NOMO-1 treated with DMSO at 0.1 percent for 48 hours (cell line): ENCODE measurements around the gene ATPAF1.

Experiments used
- DNase-seq: peaks from one replicate; lab custom pipeline; 2025; ENCODE audit not compliant: unreplicated experiment; lab: John Stamatoyannopoulos, UW

ATPAF1 gene

GRCh38 chr1:46594063-46594462 lies 74.1 kb downstream of the ATPAF1 start:
- DNase-seq: peak; percentile 17

- DNase-seq: no peak
These were observed 75.3 kb downstream of the ATPAF1 start for GRCh38 chr1:46592823-46593222.

GRCh38 chr1:46589529-46589928 lies 78.6 kb downstream of the ATPAF1 start:
- no peak for DNase-seq

- peak; percentile 91 for DNase-seq
These were observed 81.1 kb downstream of the ATPAF1 start for GRCh38 chr1:46587069-46587468.

- DNase-seq: no peak
These were observed 82.7 kb downstream of the ATPAF1 start for GRCh38 chr1:46585312-46585938.

GRCh38 chr1:46583494-46583893 lies 84.7 kb downstream of the ATPAF1 start:
- DNase-seq: no peak

GRCh38 chr1:46582972-46583371 lies 85.2 kb downstream of the ATPAF1 start:
- no peak for DNase-seq
